ENCODE data around the gene NCKAP1. TPM values are rescaled to one million over a fixed set of nuclear protein-coding genes. Genes with fewer than 3 reads are reported as not detected.

The NCKAP1 gene
- total RNA-seq, 1 experiment from 2014 or later: 115 TPM

DNA sequence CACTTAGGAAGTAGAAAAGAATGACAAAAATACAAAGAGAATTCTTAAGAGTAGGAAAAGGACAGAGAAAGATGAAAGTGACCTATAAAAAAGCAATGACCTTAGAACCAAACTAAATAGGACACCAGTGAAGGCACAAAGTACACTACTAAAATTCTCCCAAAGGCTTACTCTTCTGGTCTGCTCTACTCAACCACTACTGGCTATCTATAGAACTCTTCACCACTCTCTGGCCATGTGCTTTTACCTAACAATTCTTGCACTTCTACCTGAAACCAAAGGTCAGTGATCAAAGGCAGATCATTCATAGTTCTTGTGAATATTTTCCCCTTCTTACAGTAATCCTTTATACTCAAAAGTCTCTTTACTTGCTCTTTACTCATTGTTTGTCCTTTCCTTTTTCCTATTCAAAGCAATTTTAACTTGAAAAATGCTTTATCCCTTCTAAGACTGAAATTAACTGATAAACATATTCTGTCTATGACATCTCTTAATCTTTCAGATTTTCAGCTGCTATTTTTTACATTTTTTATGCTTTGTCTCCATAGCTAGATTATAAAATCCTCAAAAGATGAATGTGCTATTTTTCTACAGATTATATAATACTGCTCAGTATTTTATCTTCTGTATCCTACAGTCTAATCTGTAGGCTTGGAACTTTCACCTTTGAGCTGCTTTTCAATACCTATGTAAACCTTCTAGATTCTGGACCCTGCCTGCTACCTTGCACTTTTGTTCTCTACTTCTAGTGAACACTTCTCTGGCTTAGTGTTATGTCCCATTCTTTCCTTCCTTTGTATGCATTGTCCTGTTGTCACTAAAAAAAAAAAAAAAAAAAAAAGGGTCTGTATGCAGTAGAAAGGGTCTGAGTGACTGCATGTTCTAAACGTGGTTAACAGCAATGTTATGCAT lies 64.6 kb downstream of the NCKAP1 start:
- ATAC-seq: no peak

DNA sequence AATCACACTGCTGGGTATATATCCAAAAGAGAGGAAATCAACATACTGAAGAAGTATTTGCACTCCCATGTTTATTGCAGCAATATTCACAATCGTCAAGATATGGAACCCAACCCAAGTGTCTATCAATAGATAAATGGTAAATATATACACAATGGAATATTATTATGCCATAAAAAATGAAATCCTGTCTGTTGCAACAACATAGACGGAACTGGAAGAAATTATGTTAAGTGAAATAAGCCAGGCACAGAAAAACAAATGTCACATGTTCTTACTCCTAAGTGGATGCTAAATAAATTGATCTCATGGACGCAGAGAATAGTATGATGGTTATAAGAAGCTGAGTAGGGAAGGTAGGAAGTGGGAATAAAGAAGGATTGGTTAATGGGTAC lies 65.7 kb downstream of the NCKAP1 start:
- Histone ChIP-seq H3K9me2 (ENCODE audit: insufficient read depth) (no peaks in the 10 kb centered on the region), H2AFZ (ENCODE audit: low read depth, low read length, poor library complexity, severe bottlenecking) (no peak overlapping the region), H3K4me2 (ENCODE audit: low read length) (no peak overlapping the region), H3K9ac (ENCODE audit: low read length) (no peak overlapping the region), H3K9me3 (ENCODE audit: control insufficient read depth in 1 of 2, insufficient read depth in 1 of 2, low read depth in 1 of 2, low read length in 2 of 2) (no peaks in the 10 kb centered on the region), H3K27me3 (ENCODE audit: insufficient read depth, low read length) (no peaks in the 10 kb centered on the region), H3K4me1 (ENCODE audit: control insufficient read depth in 1 of 2, insufficient read depth in 2 of 2, low read length in 2 of 2) (no peaks in the 10 kb centered on the region), H3K4me3 (replicated peaks in 1 of 2; ENCODE audit: low read depth in 1 of 2, low read length in 2 of 2) (no peak overlapping the region), H4K20me1 (ENCODE audit: insufficient read depth) (peaks cover 4% of the 10 kb centered on the region; the same call in 1 of the 2 replicates), H3K27ac (ENCODE audit: low read depth, low read length) (no peak overlapping the region), H3K36me3 (ENCODE audit: control insufficient read depth in 1 of 2, insufficient read depth in 2 of 2, low read length in 2 of 2) (peaks cover 6 to 26% of the 10 kb centered on the region in 2 experiments), H3K79me2 (ENCODE audit: insufficient read depth, low read length) (peaks cover 23% of the 10 kb centered on the region)
- ChIA-PET RAD21 (ENCODE audit: low non-redundant PET in 1 of 2, low total read pairs in 2 of 2, uncharacterized antibody in 2 of 2, unreplicated experiment in 2 of 2) (no interaction called here), CTCF (no interaction called here), POLR2A (no interaction called here)
- intact Hi-C loops (cut with micrococcal nuclease): no loop called here
- no TSS peak for BruUV-seq (replicated peaks)
- TF ChIP-seq RAD21 (IDR thresholded peaks at IDR 0.05; ENCODE audit: low read depth) (no peak), JUND (IDR thresholded peaks at IDR 0.05) (no peak), ZBTB33 (IDR thresholded peaks at IDR 0.05; ENCODE audit: extremely low read depth, insufficient replicate concordance, low read length) (no peak), SIN3A (IDR thresholded peaks at IDR 0.05; ENCODE audit: low read depth) (no peak), YY1 (IDR thresholded peaks at IDR 0.05; ENCODE audit: extremely low read depth, insufficient replicate concordance, low read depth, low read length) (no peak), POLR2A (IDR thresholded peaks at IDR 0.05; ENCODE audit: borderline replicate concordance, extremely low read depth, insufficient read depth, insufficient read length) (no peak), ZNF274 (IDR thresholded peaks at IDR 0.05; ENCODE audit: low read depth, low read length) (no peak), CBX3 (IDR thresholded peaks at IDR 0.05; ENCODE audit: low read depth) (no peak), ATF3 (IDR thresholded peaks at IDR 0.05) (no peak), SRF (IDR thresholded peaks at IDR 0.05; ENCODE audit: low read depth) (no peak), ELF1 (IDR thresholded peaks at IDR 0.05; ENCODE audit: borderline replicate concordance, low read depth) (no peak), POLR2AphosphoS5 (IDR thresholded peaks at IDR 0.05; ENCODE audit: low read depth, low read length) (no peak), CEBPB (IDR thresholded peaks at IDR 0.05; ENCODE audit: low read depth) (no peak), FOSL1 (IDR thresholded peaks at IDR 0.05; ENCODE audit: low read depth) (no peak), SP1 (IDR thresholded peaks at IDR 0.05; ENCODE audit: low read depth) (no peak)
- DNase-seq (ENCODE audit: low read depth, low spot score): no peak
- ATAC-seq: no peak

More for the DNA sequence above, 64.6 kb downstream of the NCKAP1 start:
- no peak overlapping the region for H3K4me3 ChIP-seq (replicated peaks in 1 of 2; ENCODE audit: low read depth in 1 of 2, low read length in 2 of 2)
- H4K20me1 ChIP-seq (ENCODE audit: insufficient read depth): peaks cover under 1% of the 10 kb centered on the region; the same call in 1 of the 2 replicates
- no peak overlapping the region for H2AFZ ChIP-seq (ENCODE audit: low read depth, low read length, poor library complexity, severe bottlenecking)
- CTCF ChIA-PET: no interaction called here
- H3K36me3 ChIP-seq (ENCODE audit: control insufficient read depth in 1 of 2, insufficient read depth in 2 of 2, low read length in 2 of 2): peaks cover 15 to 23% of the 10 kb centered on the region in 2 experiments
- H3K9me2 ChIP-seq (ENCODE audit: insufficient read depth): no peaks in the 10 kb centered on the region
- no peak for DNase-seq (ENCODE audit: low read depth, low spot score)
- no peaks in the 10 kb centered on the region for H3K4me1 ChIP-seq (ENCODE audit: control insufficient read depth in 1 of 2, insufficient read depth in 2 of 2, low read length in 2 of 2)
- RAD21 ChIA-PET (ENCODE audit: low non-redundant PET in 1 of 2, low total read pairs in 2 of 2, uncharacterized antibody in 2 of 2, unreplicated experiment in 2 of 2): no interaction called here
- intact Hi-C loops (cut with micrococcal nuclease): no loop called here
- H3K4me2 ChIP-seq (ENCODE audit: low read length): no peak overlapping the region
- H3K9me3 ChIP-seq (ENCODE audit: control insufficient read depth in 1 of 2, insufficient read depth in 1 of 2, low read depth in 1 of 2, low read length in 2 of 2): no peaks in the 10 kb centered on the region
- no peak overlapping the region for H3K9ac ChIP-seq (ENCODE audit: low read length)
- no peaks in the 10 kb centered on the region for H3K27me3 ChIP-seq (ENCODE audit: insufficient read depth, low read length)
- peaks cover 23% of the 10 kb centered on the region for H3K79me2 ChIP-seq (ENCODE audit: insufficient read depth, low read length)
- BruUV-seq (replicated peaks): no TSS peak
- no peak for TF ChIP-seq ELF1 (IDR thresholded peaks at IDR 0.05; ENCODE audit: borderline replicate concordance, low read depth)
- no peak for TF ChIP-seq EZH2 (IDR thresholded peaks at IDR 0.05)
- no peak for TF ChIP-seq SRF (IDR thresholded peaks at IDR 0.05; ENCODE audit: low read depth)
- TF ChIP-seq SP1 (IDR thresholded peaks at IDR 0.05; ENCODE audit: low read depth): no peak
- no peak for TF ChIP-seq ATF3 (IDR thresholded peaks at IDR 0.05)
- POLR2A ChIA-PET: no interaction called here
- no peak overlapping the region for H3K27ac ChIP-seq (ENCODE audit: low read depth, low read length)
